GM20000 (cell line): Measurements from ENCODE around the gene NPY.
"Not testable (repeated sequence)": the region's sequence is repeated elsewhere in the genome, so short reads cannot be mapped to it uniquely, and the experiment has no call there.

Experiments used
- DNase-seq: peaks from one replicate; pipeline ENCODE4 v3.0.0; 2012; ENCODE audit warnings: low spot score
- TF ChIP-seq, protein P1 (sequence below): IDR thresholded peaks from 2 replicates; pipeline ENCODE4 v1.5.1; 2012; ENCODE audit warnings: mild to moderate bottlenecking, control low read depth; ENCODE audit errors: extremely low read depth, missing control alignments

Gene NPY

DNA sequence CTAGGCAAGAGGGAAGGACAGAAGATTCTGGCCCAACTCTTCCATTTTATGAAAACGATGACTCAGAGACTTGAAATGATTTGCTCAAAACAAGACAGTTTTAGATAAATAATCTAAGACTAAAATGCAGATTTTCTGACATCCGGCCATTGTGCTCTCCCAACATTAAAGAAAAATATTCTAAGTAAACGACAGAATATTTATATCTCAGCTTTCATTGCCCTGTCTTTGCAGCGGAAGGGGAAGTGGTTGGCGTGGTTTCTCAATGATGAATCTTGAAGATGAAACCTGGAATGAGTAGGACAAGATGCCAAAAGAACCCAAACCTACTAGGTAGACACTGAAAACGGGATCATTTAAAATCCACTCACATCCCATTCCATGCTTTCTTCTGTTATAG, 28.9 kb upstream of the NPY start:
- TF ChIP-seq, protein P1, sequence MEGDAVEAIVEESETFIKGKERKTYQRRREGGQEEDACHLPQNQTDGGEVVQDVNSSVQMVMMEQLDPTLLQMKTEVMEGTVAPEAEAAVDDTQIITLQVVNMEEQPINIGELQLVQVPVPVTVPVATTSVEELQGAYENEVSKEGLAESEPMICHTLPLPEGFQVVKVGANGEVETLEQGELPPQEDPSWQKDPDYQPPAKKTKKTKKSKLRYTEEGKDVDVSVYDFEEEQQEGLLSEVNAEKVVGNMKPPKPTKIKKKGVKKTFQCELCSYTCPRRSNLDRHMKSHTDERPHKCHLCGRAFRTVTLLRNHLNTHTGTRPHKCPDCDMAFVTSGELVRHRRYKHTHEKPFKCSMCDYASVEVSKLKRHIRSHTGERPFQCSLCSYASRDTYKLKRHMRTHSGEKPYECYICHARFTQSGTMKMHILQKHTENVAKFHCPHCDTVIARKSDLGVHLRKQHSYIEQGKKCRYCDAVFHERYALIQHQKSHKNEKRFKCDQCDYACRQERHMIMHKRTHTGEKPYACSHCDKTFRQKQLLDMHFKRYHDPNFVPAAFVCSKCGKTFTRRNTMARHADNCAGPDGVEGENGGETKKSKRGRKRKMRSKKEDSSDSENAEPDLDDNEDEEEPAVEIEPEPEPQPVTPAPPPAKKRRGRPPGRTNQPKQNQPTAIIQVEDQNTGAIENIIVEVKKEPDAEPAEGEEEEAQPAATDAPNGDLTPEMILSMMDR: no peak
- no peak for DNase-seq

DNA sequence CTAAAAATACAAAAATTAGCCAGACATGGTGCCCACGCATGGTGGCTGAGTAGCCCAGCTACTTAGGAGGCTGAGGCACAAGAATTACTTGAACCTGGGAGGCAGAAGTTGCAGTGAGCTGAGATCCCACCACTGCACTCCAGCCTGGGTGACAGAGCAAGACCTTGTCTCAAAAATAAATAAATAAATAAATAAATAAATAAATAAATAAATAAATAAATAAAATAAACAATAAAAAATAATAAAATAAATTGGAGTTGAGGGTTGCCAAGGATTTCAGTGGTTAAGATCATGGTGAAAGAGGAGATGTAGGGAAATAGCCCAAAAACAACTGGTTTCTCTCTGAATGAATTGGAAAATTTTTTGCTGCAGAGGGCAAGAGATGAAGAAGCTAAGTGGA, 25.7 kb upstream of the NPY start:
- DNase-seq: not testable (repeated sequence)

DNA sequence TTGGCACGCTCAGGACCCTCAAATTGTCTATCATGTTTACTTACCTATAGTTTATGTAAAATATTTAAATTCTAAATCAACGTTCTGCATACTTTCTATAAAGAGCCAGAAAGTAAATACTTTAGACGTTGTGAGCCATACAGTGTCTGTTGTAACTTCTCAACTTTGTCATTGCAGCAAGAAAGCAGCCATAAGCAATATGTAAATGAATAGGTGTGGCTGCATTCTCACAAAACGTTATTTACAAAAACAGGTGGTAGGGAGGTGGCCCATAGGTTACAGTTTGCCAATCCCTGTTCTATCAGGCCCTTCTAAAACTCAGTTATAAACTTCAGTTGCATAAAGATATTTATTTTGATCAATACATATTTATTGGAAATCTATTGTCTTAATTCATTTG, 12.1 kb upstream of the NPY start:
- TF ChIP-seq, protein P1: no peak
- DNase-seq: no peak

DNA sequence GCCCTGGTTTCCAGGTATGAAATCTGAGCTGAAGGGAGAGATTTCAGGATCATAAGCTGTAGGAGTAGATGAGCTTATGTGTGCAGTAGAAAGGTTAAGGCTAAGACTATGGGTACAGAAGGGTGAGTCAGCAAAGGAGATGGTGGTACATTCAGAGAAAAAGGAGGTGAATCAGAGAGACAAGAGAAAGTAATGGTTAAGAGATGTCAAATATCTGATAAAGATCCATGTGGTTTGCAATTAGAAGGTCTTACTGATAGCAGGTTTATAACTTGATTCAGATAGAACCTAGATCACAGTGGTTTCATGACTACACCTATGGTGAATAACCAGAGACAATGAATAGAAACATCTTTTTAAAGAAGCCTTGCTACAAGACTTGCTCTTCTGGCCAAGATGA, 4.5 kb upstream of the NPY start:
- TF ChIP-seq, protein P1: no peak
- no peak for DNase-seq

DNA sequence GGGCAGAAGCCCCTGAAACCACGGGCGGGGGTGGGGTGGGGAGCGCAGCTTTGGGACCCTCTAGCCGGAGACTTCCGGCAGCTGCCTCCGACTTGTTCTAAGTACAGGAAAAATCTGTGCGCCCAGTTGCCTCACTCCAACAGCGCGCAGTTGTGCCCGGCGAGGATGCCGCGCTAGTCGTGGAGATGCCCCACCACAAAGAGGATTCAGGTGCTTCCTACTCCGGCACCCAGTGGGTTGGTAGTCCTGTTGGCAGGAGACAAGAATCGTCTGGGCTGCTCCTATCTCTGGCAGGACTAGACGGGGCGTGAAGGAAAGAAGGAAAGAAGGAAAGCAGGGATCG, 465 bp upstream of the NPY start:
- TF ChIP-seq, protein P1: no peak
- DNase-seq: no peak

DNA sequence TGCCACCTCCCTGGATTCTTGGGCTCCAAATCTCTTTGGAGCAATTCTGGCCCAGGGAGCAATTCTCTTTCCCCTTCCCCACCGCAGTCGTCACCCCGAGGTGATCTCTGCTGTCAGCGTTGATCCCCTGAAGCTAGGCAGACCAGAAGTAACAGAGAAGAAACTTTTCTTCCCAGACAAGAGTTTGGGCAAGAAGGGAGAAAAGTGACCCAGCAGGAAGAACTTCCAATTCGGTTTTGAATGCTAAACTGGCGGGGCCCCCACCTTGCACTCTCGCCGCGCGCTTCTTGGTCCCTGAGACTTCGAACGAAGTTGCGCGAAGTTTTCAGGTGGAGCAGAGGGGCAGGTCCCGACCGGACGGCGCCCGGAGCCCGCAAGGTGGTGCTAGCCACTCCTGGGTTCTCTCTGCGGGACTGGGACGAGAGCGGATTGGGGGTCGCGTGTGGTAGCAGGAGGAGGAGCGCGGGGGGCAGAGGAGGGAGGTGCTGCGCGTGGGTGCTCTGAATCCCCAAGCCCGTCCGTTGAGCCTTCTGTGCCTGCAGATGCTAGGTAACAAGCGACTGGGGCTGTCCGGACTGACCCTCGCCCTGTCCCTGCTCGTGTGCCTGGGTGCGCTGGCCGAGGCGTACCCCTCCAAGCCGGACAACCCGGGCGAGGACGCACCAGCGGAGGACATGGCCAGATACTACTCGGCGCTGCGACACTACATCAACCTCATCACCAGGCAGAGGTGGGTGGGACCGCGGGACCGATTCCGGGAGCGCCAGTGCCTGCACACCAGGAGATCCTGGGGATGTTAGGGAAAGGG, 913 bp downstream of the NPY start:
- no peak for DNase-seq
- TF ChIP-seq, protein P1: no peak

DNA sequence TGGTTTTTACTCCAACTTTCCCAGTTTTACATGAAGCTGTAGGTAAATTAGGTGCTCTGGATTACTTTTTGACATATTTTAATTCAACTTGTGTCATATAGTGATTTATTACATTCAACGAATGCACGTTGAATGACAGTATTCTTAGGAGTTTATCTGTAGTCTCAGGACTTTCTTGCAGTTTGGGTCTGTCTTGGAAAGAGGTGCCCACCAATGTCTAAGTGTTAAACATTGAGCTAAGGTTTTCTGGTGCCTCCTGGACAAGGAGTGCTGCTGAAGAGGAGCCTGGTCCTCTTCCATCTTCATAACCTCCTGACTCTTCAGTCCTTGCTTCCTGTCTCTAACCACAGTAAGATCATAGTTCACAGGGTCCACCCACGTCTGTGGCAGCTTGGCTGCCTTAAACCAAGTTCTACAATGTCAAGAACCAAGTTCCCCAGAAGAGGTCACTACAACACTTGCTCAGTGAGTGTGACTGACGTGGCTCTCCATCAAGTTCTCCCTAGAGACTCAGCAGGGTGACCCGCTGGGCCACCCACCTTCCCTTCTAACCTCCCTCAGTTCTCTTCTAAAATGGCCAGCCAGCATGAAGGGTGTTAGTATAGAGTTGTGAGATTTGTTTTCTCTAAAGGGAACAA, 6.1 kb downstream of the NPY start:
- TF ChIP-seq, protein P1: peak; percentile 59
- DNase-seq: peak; percentile 85

DNA sequence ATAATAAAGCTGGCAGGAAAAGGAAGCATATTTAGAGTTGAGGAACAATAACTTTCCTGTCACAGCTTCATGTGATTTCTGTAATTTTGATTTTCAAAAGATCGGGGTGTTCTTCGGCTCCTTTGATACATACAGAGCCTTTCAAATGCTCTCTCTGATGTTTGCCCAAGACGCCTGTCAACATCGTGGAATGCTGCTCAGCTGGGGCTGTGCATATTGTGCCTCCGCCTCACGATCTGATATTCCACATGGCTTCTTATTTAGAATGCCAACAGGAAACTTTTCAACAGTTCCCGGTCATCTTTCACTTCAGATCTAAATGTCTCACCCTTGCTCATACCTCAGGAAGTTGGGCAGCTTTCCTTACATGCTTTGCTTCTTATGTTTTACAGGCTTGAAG, 7.3 kb downstream of the NPY start:
- TF ChIP-seq, protein P1: no peak

More for the DNA sequence above, 7.3 kb downstream of the NPY start:
- DNase-seq: no peak
